Nucleus accumbens (tissue), 56 donors: ENCODE results near the gene ADAP1.
"Not testable (repeated sequence)": the region's sequence is repeated elsewhere in the genome, so short reads cannot be mapped to it uniquely, and the experiment has no call there.

Source experiments
- DNase-seq, 56 donors: peaks; one replicate each; lab custom pipeline; 2025; lab: John Stamatoyannopoulos, UW

ADAP1 gene

DNA sequence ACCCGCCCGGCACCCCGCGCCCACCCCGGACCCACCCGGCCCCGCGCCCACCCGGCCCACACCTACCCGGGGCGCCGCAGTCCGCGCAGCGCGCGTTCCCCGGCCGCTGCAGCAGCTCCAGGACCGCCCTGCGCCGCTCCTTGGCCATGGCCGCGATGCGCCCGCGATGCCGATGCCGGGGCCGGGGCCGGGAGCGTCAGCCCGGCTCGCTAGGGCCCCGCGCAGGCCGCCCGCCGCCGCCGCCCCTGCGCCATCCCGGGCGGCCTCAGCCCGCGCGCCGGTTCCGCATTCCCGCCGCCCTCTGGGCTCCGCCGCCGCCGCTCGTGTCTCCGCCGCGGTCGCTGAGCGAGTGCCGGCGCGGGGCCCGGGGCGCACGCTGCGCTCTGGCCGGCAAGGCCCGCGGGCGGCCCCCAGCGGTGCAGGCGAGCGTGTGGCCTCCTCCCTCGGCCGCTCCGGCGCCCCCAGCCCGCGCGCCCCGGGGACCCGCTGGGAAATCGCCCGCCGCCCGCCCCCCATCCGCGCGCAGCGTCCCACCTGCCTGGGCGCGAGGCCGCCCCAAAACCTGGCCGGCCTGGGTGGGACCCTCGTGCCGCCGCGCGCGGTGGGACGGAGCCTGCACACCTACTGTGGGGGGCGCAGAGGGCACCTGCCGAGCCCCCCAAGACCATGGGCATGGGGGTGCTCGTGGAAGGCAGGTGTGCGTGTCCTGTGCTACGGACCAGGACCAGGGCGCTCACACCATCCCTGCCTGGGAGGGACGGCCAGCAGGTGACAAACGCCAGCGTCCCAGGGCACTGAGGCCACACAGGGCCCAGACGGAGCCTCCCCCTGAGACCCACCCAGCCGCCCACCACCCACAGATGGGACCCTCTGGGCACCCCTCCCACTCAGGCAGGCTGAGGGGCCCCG lies at the start of gene ADAP1:
ADAP1 (minus strand) TSS at position 351 of the 909 bp plus-strand sequence; CDS start at position 148, 203 bp downstream.
- DNase-seq, result peak in 23 of 56 donors; percentile 9 to 63 (median 30)

DNA sequence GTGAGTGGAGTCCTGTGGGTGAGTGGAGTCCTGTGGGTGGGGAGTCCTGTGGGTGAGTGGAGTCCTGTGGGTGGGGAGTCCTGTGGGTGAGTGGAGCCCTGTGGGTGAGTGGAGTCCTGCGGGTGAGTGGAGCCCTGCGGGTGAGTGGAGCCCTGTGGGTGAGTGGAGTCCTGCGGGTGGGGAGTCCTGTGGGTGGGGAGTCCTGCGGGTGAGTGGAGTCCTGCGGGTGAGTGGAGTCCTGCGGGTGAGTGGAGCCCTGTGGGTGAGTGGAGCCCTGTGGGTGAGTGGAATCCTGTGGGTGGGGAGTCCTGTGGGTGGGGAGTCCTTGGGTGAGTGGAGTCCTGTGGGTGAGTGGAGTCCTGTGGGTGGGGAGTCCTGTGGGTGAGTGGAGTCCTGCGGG lies 48.0 kb upstream of the ADAP1 start:
- DNase-seq, result not testable (repeated sequence)

- not testable (repeated sequence) for DNase-seq
Observed at GRCh38 chr7:1002026-1002425, 47.5 kb upstream of the ADAP1 start.

DNA sequence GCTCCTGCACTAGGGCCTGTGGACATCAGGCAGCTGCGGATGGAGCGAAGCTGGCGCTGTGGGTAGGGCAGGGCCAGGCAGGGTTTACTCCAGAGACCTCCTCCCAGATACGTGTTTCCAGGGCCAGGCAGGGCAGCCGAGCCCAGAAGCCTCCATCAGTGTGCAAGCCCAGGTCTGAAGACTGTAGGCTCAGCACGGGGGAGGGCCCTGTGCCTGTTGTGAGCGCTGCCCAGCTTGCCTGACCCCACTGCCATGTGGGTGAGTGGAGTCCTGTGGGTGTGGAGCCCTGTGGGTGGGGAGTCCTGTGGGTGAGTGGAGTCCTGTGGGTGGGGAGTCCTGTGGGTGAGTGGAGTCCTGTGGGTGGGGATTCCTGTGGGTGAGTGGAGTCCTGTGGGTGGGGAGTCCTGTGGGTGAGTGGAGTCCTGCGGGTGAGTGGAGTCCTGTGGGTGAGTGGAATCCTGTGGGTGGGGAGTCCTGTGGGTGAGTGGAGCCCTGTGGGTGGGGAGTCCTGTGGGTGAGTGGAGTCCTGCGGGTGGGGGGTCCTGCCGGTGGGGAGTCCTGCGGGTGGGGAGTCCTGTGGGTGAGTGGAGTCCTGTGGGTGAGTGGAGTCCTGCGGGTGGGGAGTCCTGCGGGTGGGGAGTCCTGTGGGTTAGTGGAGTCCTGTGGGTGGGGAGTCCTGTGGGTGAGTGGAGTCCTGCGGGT lies 46.7 kb upstream of the ADAP1 start:
- not testable (repeated sequence) for DNase-seq

- DNase-seq, result no peak
Observed at GRCh38 chr7:999941-1000935, 45.8 kb upstream of the ADAP1 start.

- DNase-seq, result no peak
Observed at GRCh38 chr7:999149-999879, 44.8 kb upstream of the ADAP1 start.

- no peak for DNase-seq
Observed at GRCh38 chr7:997404-998395, 43.2 kb upstream of the ADAP1 start.

DNA sequence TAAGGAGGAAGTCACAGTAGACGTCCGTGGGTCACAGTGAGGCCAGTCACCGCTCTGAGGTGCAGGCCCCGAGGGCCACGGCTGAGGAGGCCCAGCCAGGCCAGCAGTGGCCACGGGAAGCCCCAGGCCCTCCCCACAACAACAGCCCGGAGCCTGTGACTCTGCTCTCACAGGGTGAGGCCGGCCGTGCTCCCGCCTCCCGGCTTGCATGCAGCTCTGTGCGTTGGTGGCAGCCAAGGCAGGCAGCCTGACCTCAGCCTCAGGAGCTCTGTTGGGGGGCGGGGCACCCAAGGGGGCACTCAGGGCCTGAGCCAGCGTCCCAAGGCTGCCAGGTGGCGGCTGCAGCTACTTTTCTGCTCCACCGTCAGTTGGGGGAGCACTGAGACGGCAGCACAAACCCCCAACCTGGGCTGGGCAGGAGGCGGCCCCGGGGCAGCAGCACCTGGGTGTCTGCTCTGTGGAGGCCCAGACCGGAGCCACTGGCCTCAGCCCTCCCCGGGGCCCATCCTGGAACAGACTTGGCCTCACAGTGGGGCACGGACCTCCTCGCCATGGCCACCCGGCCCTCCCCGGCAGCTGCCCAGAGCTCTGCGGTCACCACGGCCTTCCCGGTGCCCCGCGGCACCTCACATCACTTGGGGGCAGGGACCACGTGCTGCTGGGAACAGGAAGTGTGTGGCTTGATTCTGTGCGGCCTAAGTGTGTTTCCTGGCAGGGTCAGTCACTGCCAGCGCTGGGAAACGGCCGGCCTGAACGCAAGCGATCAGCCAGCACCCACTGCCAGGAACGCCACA lies 41.8 kb upstream of the ADAP1 start:
- no peak for DNase-seq

DNA sequence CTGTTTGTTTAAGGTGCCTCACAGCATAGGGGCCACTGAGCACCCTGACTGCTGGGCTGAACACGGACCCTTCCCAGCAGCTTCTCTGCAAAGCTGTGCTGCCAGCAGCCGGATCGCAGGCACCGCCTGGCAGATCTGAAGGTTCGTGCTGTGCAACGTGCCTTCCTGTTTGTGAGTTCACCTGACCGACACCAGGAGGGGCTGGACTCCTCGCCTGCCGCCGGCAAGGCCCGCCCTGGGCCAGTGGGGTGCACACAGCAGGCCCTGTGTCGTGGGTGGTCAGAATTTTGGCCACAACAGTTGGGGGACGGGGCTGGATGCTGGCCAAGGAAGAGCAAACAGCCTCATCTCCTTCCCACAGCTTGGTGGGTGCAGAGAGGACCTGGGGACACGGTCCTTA lies 41.1 kb upstream of the ADAP1 start:
- no peak for DNase-seq

DNA sequence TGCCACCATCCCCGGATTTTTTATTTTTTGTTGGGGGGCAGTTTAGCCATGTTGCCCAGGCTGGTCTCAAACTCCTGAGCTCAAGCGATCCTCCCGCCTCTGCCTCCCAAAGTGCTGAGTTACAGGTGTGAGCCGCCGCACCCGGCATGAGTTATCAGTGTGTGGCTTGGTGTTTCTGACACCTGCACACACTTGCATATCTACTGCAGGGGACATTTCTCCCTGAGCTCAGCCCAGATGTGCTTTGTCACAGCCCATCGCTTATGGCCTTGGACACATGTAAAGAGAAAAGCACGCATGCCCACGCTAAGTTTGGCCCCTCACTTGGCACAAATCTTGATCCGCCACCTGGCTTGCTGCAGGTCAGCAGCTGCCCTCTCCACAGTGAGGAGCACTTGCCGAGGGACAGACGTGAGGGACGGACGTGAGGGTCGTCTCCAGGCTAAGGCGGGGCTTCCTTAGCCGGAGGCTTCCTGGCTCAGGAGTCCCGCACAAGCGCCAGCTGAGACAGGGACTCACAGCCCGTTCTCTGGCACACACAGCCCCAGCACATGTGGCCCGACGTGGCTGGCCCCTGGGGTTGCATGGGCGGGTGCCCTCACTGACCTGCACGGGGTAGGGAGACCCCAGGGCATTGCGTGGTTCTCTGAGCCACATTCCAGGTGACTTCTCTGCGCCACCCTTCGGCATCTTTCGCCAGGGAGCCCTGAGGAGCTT lies 40.3 kb upstream of the ADAP1 start:
- DNase-seq, result no peak

DNA sequence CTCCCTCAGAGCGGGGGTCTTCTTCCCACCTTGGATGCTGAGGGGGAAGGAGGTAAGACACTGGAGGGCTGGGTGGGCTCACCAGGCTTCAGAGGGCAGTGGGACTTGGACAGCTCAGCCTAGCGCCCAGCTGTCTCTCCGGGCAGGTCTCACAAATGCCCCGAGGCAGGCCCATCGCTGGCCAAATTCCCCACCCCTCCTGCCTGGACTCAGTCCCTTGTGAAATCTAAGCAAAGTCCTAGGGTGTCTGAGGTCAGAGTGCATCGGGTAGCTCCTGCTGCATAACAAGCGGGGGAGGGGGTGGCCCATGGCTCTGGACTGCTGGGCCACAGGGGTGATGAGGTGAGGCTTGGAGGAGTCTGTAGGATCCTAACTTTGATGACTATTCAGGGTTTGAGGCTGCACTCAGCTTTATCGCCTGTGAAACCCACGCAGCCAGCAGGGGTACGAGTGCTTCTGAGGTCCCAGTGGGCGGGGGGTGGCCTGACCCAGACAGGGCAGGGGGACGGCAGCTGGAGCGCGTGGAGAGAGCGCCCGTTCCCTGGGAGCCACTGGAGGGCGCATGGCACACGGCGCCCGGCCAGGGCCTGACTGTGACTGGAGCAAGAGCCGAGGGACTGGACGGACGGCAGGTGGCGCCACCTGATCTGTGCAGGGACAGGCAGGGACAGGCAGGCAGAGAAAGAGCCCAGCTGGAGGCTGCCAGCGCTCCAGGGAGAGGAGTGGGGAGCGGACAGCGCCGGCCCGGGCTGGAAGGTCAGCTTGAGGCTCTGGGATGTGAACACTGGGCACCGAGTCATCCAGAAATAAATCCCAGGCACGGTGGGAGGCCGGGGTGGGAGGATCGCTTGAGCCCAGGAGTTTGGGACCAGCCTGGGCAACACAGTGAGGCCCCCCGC lies 38.5 kb upstream of the ADAP1 start:
- DNase-seq, result peak; percentile 56 to 99 (median 93)

DNA sequence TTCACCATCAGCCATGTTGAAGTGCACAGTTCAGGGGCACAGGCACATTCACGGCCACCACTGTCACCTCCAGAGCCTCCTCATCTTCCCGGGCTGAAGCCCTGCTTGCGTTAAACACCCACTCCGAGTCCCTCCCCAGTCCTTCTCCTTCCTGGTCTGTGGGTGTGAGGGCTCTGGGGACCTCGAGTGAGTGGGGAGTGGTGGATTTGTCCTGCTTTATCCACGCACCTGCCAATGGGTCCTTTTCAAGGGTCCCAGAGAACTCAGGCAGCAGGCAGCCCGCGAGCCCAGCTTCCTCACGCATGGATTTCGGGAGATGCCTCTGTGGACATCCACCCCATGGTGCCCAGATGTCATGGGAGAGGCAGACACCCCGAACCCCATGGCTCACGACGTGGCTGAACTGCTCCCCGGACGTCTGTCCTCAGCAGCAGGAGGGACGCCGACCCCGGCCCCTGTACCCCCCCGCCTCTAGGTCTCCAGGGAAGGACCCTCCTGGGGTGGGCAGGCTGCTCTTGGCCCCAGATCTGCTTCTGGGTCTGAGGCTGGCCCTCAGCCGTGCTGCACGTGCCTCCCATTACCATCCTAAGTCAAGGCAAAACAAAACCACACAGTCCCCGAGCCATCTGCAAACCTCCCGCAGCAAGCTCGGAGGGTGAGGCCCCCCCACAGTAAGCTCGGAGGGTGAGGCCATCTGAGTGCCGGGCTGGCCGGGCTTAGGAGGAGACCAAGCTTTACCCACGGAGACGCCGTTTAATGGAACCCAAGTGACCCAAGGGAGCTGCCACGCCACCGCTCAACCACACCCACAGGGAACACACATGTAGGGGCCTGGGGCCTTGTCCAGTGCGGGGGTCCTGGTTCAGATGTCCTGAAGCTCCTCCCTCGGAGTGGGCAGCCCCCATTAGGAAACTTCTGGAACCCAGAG lies 37.5 kb upstream of the ADAP1 start:
- no peak for DNase-seq

- no peak for DNase-seq
Observed at GRCh38 chr7:990933-991728, 36.7 kb upstream of the ADAP1 start.

- DNase-seq, result no peak
Observed at GRCh38 chr7:990352-990932, 36.0 kb upstream of the ADAP1 start.
